GM12801 (cell line): ENCODE results near the gene MYL10.

ENCODE experiments used
- TF ChIP-seq, protein P1 (sequence below): IDR thresholded peaks from one replicate; pipeline ENCODE4 v1.5.1; 2011; ENCODE audit warnings: control low read depth; ENCODE audit not compliant: insufficient read length; ENCODE audit errors: extremely low read depth

Gene MYL10

DNA sequence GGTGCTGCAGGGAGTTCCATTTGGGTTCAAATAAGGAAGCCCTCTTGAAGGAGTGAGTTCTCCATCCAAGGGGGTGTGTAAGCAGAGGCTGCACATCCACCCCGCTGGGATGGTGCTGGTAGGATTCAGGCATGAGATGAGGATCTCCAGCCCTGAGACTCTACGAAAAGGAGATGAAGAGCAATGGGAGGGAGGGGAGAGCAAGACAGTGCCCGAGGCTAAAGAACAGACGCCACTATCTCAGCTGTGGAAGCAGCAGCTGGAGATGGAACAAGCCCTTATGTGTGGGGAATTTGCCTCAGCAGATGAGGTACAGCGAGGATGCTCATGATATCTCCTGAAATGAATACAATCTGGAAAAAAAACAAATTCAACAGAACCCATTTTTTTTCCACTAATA is 28.1 kb upstream of the MYL10 start:
- TF ChIP-seq, protein P1, sequence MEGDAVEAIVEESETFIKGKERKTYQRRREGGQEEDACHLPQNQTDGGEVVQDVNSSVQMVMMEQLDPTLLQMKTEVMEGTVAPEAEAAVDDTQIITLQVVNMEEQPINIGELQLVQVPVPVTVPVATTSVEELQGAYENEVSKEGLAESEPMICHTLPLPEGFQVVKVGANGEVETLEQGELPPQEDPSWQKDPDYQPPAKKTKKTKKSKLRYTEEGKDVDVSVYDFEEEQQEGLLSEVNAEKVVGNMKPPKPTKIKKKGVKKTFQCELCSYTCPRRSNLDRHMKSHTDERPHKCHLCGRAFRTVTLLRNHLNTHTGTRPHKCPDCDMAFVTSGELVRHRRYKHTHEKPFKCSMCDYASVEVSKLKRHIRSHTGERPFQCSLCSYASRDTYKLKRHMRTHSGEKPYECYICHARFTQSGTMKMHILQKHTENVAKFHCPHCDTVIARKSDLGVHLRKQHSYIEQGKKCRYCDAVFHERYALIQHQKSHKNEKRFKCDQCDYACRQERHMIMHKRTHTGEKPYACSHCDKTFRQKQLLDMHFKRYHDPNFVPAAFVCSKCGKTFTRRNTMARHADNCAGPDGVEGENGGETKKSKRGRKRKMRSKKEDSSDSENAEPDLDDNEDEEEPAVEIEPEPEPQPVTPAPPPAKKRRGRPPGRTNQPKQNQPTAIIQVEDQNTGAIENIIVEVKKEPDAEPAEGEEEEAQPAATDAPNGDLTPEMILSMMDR: no peak

DNA sequence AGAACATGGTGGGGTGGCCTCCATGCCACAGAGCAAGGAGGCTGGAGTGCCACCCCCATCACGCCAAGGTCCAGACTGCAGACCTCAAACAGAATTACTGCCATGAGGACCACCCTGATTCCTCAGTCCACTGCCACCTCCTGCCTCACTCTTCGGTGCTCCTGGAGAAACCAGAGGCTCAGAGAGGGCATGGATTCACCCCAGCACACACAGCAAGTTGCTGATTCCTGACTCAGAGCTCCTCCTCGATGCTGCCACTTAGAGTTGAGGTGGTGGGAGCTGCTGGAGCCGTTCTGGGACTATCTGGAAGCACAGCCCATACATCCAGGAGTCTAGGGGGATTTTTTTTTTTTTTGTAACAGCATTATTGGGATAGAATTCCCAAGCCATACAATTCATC is 22.0 kb upstream of the MYL10 start:
- TF ChIP-seq, protein P1: no peak

GRCh38 chr7:101650579-101651081 is 21.5 kb upstream of the MYL10 start:
- TF ChIP-seq, protein P1: no peak

DNA sequence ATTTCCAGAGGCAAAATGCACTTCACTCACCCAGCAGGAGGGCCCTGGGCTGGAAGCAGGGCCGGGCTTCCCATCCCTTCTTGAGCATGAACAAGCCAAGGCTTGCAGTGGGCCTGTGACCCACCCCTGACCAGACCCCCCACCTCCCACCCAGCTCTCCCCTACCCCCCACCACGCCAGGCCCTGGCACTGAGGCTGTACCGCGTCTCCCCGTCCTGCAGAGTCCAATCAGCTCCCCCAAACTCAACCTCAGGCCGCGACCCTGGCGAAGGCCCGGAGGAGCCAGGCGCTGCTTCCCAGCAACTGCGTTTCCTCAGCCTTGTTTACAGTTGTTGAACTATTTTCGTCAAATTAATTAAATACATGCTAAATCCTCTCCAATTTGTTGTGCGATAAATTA is 16.9 kb upstream of the MYL10 start:
- TF ChIP-seq, protein P1: no peak

GRCh38 chr7:101644879-101645278 is 15.8 kb upstream of the MYL10 start:
- TF ChIP-seq, protein P1: no peak

DNA sequence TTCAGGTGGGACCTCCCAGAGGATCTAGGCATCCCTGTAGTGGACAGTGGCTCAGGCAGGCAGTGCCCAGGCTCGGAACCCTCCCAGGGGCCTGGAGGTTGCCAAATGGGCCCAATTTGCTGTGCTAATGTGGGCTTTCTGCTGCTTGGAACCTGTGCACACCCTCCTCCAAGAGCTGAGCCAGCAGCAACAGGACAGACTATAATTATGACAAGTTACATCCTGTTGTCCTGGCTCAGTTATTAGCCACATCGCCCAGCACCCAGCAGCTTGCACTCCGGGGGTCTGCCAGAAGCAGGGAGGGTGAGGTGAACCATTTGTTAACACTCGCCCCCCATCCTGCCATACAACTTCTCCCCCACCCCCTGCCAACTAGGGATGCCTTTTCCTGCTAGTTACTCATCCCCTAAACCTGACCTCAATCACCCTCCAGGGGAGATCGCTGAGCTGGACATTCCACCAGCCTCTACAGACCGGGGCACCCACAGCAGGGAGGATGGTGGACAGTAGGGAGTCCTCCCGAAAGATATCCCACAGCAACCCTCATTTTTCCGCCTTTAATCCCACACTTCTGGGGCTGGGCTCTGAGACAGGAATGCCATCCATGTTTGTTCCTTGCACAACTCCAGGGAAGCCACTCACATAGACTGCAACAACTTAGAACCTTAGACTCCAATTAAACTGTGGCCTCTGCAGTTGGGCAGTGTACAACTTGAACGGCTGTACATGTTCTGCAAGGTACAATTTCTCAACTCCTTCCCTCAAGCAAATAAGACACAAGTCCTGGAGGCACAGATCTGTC is 7.9 kb upstream of the MYL10 start:
- TF ChIP-seq, protein P1: no peak

DNA sequence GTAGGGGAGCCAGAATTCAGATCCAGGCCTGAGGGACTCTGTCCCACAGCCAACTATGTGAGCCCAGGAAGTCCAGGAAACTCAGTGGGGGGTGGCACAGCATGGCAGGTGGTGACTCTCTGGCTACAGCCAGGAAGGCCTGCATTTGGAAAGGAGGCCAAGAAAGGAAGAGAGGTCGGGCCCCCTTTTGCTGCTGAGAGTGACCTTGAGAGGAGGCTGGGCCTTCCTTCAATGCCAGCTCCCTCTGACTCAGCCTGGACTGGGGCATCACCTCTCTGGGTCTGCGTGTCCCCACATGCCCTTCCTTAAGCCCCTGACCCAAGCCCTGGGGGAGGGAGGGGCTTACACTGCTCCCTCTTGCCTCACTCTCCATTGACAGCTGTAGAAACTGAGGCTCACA is 6.4 kb upstream of the MYL10 start:
- TF ChIP-seq, protein P1: no peak
